Measurements from ENCODE around the gene GNL1. TPM values are rescaled to one million over a fixed set of nuclear protein-coding genes. Genes with fewer than 3 reads are reported as not detected.

GNL1 gene
- total RNA-seq, 1 experiment from 2014 or later: 113 TPM

GRCh38 chr6:30603961-30604360, 47.7 kb upstream of the GNL1 start:
- peaks cover 0 to under 1% of the 10 kb centered on the region in 2 experiments; a peak in 1 of 4 replicates for H3K4me1 ChIP-seq (ENCODE audit: control insufficient read depth in 1 of 2, insufficient read depth in 2 of 2, low read length in 2 of 2)
- no peak overlapping the region for H2AFZ ChIP-seq (ENCODE audit: low read depth, low read length, poor library complexity, severe bottlenecking)
- no peak overlapping the region for H3K9ac ChIP-seq (ENCODE audit: low read length)
- peaks cover 60 to 76% of the 10 kb centered on the region in 2 experiments for H3K36me3 ChIP-seq (ENCODE audit: control insufficient read depth in 1 of 2, insufficient read depth in 2 of 2, low read length in 2 of 2)
- TSS peak; percentile 5 for BruUV-seq (replicated peaks)
- RAD21 ChIA-PET (ENCODE audit: low non-redundant PET in 1 of 2, low total read pairs in 2 of 2, uncharacterized antibody in 2 of 2, unreplicated experiment in 2 of 2): no interaction called here
- no peak for TF ChIP-seq ZNF274 (IDR thresholded peaks at IDR 0.05; ENCODE audit: low read depth, low read length)
- TF ChIP-seq SP1 (IDR thresholded peaks at IDR 0.05; ENCODE audit: low read depth): no peak
- TF ChIP-seq, protein P1, sequence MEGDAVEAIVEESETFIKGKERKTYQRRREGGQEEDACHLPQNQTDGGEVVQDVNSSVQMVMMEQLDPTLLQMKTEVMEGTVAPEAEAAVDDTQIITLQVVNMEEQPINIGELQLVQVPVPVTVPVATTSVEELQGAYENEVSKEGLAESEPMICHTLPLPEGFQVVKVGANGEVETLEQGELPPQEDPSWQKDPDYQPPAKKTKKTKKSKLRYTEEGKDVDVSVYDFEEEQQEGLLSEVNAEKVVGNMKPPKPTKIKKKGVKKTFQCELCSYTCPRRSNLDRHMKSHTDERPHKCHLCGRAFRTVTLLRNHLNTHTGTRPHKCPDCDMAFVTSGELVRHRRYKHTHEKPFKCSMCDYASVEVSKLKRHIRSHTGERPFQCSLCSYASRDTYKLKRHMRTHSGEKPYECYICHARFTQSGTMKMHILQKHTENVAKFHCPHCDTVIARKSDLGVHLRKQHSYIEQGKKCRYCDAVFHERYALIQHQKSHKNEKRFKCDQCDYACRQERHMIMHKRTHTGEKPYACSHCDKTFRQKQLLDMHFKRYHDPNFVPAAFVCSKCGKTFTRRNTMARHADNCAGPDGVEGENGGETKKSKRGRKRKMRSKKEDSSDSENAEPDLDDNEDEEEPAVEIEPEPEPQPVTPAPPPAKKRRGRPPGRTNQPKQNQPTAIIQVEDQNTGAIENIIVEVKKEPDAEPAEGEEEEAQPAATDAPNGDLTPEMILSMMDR (IDR thresholded peaks at IDR 0.05 in 2 of 3, conservative IDR thresholded peaks at IDR 0.05 in 1 of 3; ENCODE audit: borderline replicate concordance in 1 of 3, insufficient read depth in 1 of 3, low read depth in 2 of 3, low read length in 2 of 3): no peak
- TF ChIP-seq FOSL1 (IDR thresholded peaks at IDR 0.05; ENCODE audit: low read depth): no peak
- no peak for TF ChIP-seq ZFX (IDR thresholded peaks at IDR 0.05)
- no peak for TF ChIP-seq SIN3A (IDR thresholded peaks at IDR 0.05; ENCODE audit: low read depth)
- TF ChIP-seq YY1 (IDR thresholded peaks at IDR 0.05; ENCODE audit: extremely low read depth, insufficient replicate concordance, low read depth, low read length): no peak
- TF ChIP-seq RAD21 (IDR thresholded peaks at IDR 0.05; ENCODE audit: low read depth): no peak
- no peak for TF ChIP-seq POLR2AphosphoS5 (IDR thresholded peaks at IDR 0.05; ENCODE audit: low read depth, low read length)
- TF ChIP-seq EGR1 (IDR thresholded peaks at IDR 0.05; ENCODE audit: low read depth): no peak
- TF ChIP-seq CBX3 (IDR thresholded peaks at IDR 0.05; ENCODE audit: low read depth): no peak
- no peak for TF ChIP-seq EZH2 (IDR thresholded peaks at IDR 0.05)
- no peak for TF ChIP-seq SRF (IDR thresholded peaks at IDR 0.05; ENCODE audit: low read depth)
- TF ChIP-seq POLR2A (IDR thresholded peaks at IDR 0.05; ENCODE audit: borderline replicate concordance, extremely low read depth, insufficient read depth, insufficient read length): no peak
- no peak for TF ChIP-seq ZBTB33 (IDR thresholded peaks at IDR 0.05; ENCODE audit: extremely low read depth, insufficient replicate concordance, low read length)
- TF ChIP-seq TCF7L2 (IDR thresholded peaks at IDR 0.05; ENCODE audit: borderline replicate concordance, extremely low read depth, insufficient read depth, insufficient read length): no peak
- DNase-seq (ENCODE audit: low read depth, low spot score) (no peak), ATAC-seq (no peak)
- POLR2A ChIA-PET: interaction anchor here (1.5 to 2.3 kb wide), 3 partner anchors 9 to 12 kb away, joined by 4 to 7 read pairs (median 6); no protein-coding TSS in a partner anchor
- 0 out of 2 replicates have a peak, but pooled peaks cover 4% of the 10 kb centered on the region for H4K20me1 ChIP-seq (ENCODE audit: insufficient read depth)
- no peaks in the 10 kb centered on the region for H3K9me3 ChIP-seq (ENCODE audit: control insufficient read depth in 1 of 2, insufficient read depth in 1 of 2, low read depth in 1 of 2, low read length in 2 of 2)
- intact Hi-C loops (cut with micrococcal nuclease): no loop called here
- H3K4me2 ChIP-seq (ENCODE audit: low read length): no peak overlapping the region
- H3K79me2 ChIP-seq (ENCODE audit: insufficient read depth, low read length): peaks cover 27% of the 10 kb centered on the region
- no peak overlapping the region for H3K27ac ChIP-seq (ENCODE audit: low read depth, low read length)
- no peaks in the 10 kb centered on the region for H3K27me3 ChIP-seq (ENCODE audit: insufficient read depth, low read length)
- CTCF ChIA-PET: interaction anchor here (1.2 kb wide), 1 partner anchor 127 kb away, joined by 3 read pairs; no protein-coding TSS in a partner anchor
- no peaks in the 10 kb centered on the region for H3K9me2 ChIP-seq (ENCODE audit: insufficient read depth)
- no peak overlapping the region for H3K4me3 ChIP-seq (replicated peaks in 1 of 2; ENCODE audit: low read depth in 1 of 2, low read length in 2 of 2)

All from HCT116 (cell line).